Esophagus squamous epithelium (tissue), 5 donors: ENCODE results near the gene DROSHA. TPM values are rescaled to one million over a fixed set of nuclear protein-coding genes. Genes with fewer than 3 reads are reported as not detected.

ENCODE experiments used
- DNase-seq: peaks from one replicate; lab custom pipeline; 2025; lab: John Stamatoyannopoulos, UW
- H3K27ac ChIP-seq, 4 donors: fragments of 200-600 bp; sonication (generic); one replicate each; pipeline ENCODE4 v1.5.1; 2016 to 2019; ENCODE audit warnings: mild to moderate bottlenecking in 1 of 4
- H3K27me3 ChIP-seq, 4 donors: fragments of 200-600 bp; sonication (generic); 1 replicate in 3 of 4; 2 replicates in 1 of 4; pipeline versions ENCODE4 v1.5.1 to v1.6.0; 2017 to 2021; ENCODE audit warnings: antibody characterized with exemption in 1 of 4
- H3K36me3 ChIP-seq, 3 donors: fragments of 200-600 bp; sonication (generic); one replicate each; pipeline ENCODE4 v1.5.1; 2016 to 2019
- H3K4me1 ChIP-seq, 3 donors: fragments of 200-600 bp; sonication (generic); one replicate each; pipeline ENCODE4 v1.5.1; 2017 to 2019
- H3K4me3 ChIP-seq, 4 donors: fragments of 200-600 bp; sonication (generic); 1 replicate in 3 of 4; 2 replicates in 1 of 4; pipeline ENCODE4 v1.5.1; 2016 to 2019; ENCODE audit warnings: mild to moderate bottlenecking in 2 of 4, moderate library complexity in 1 of 4
- H3K9me3 ChIP-seq, 3 donors: fragments of 200-600 bp; sonication (generic); one replicate each; pipeline ENCODE4 v1.5.1; 2016 to 2019
- CTCF ChIP-seq, 6 experiments: fragments of 450-650 bp in 4 of 6; fragments of 200-600 bp in 2 of 6; sonication (generic) in 2 of 6; IDR thresholded peaks; one replicate each; pipeline ENCODE4 v1.5.1; 2016 to 2019; ENCODE audit warnings: antibody characterized with exemption in 6 of 6, mild to moderate bottlenecking in 4 of 6, moderate library complexity in 4 of 6
- POLR2A ChIP-seq, 4 donors: fragments of 450-650 bp; IDR thresholded peaks; one replicate each; pipeline ENCODE4 v1.6.1; 2017; ENCODE audit warnings: antibody characterized with exemption in 4 of 4, mild to moderate bottlenecking in 4 of 4, moderate library complexity in 3 of 4
- WGBS, 2 donors: methylation state at CpG; one replicate each; pipeline ENCODE4 v1.1.5; 2018; 5-methylcytosine and 5-hydroxymethylcytosine counted together
- intact Hi-C: fragments of 100-400 bp; cut with DNase I; formaldehyde crosslinking; loops from one replicate; pipeline ENCODE4 v1.15.0; 2022
- total RNA-seq, 4 donors: library from RNA; depleted of rRNA; stranded (reverse); fragments of >200 nt; gene quantifications; one replicate each; pipeline ENCODE4 v1.1.0, GENCODE V29; 2016
- donor health status: DM: yes; HTN: yes; CAD: no.

The DROSHA gene
- total RNA-seq, 4 donors from 2014 or later, result 26.1 to 36.5 (median 31.8) TPM

GRCh38 chr5:31385774-31386537 is 145.9 kb downstream of the DROSHA start:
- TF ChIP-seq POLR2A (IDR thresholded peaks at IDR 0.05), result no peak
- TF ChIP-seq CTCF (IDR thresholded peaks at IDR 0.05), result no peak
- H3K4me1 ChIP-seq, result no peaks in the 10 kb centered on the region
- H3K27ac ChIP-seq, result no peak overlapping the region
- WGBS, 2 donors, result 75% methylated on average over 10 of the region's 10 CpGs
- H3K27me3 ChIP-seq, result peaks cover 0 to 16% (median 0%) of the 10 kb centered on the region in 4 donors
- H3K4me3 ChIP-seq, result no peak overlapping the region
- intact Hi-C loops, result no loop called here
- no peak for DNase-seq
- peaks cover 0 to 13% (median 13%) of the 10 kb centered on the region in 3 donors for H3K9me3 ChIP-seq
- no peaks in the 10 kb centered on the region for H3K36me3 ChIP-seq

DNA sequence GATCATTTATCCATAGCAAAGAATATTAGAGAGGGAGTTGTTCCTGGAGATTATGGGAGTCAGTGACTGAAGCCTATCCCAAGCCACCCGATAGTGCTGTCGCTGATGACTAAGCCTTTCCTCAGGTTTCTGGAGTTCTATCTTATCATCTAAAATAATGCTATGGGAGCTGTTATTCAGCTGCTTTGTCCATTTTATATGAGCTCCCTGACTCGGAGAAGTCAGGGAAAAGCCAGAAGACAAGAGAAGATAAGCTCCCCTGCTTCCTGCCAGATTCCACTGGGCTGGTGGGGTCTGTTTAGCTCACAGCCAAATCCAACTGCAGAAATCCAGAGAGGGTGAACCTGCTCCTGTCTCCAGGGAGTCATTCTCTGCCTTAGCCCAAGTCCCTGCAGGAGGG is 148.2 kb downstream of the DROSHA start:
- no peak overlapping the region for H3K27ac ChIP-seq
- no peak for DNase-seq
- H3K27me3 ChIP-seq, result peaks cover 0 to 16% (median 0%) of the 10 kb centered on the region in 4 donors
- TF ChIP-seq POLR2A (IDR thresholded peaks at IDR 0.05), result no peak
- TF ChIP-seq CTCF (IDR thresholded peaks at IDR 0.05), result no peak
- WGBS, 2 donors, result 64 to 71% methylated on average over 2 to 3 of the region's 3 CpGs
- no peaks in the 10 kb centered on the region for H3K4me1 ChIP-seq
- H3K36me3 ChIP-seq, result no peaks in the 10 kb centered on the region
- H3K9me3 ChIP-seq, result peaks cover 0 to 8% (median 7%) of the 10 kb centered on the region in 3 donors
- intact Hi-C loops, result no loop called here
- H3K4me3 ChIP-seq, result no peak overlapping the region

- Histone ChIP-seq H3K27me3 (peaks cover 0 to 16% (median 0%) of the 10 kb centered on the region in 4 donors), H3K4me3 (no peak overlapping the region), H3K27ac (no peak overlapping the region), H3K9me3 (no peaks in the 10 kb centered on the region), H3K36me3 (no peaks in the 10 kb centered on the region), H3K4me1 (no peaks in the 10 kb centered on the region)
- intact Hi-C loops, result no loop called here
- DNase-seq, result no peak
- 68 to 70% methylated on average over 15 of the region's 15 CpGs for WGBS, 2 donors
- TF ChIP-seq POLR2A (IDR thresholded peaks at IDR 0.05) (no peak), CTCF (IDR thresholded peaks at IDR 0.05) (no peak)
Observed at GRCh38 chr5:31382051-31382878, 149.6 kb downstream of the DROSHA start.

DNA sequence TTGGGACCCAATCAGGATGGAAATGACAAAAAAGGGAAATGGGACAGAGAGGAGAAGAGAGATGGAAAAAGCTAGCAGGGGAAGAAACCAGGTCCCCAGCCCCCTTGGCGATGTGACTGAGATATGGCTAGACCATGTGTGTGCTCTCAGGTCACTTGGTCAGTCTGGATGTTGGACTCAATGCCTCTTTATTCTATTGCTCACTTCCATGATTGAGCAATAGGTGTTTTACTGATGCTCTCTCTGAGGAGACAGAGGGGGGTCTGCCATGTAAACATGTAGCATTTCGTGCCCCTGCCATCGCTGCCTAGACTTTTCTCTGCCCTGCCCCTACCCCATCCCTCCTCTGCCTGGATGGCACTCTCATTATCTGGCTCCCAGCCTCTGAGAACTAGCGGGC is 150.6 kb downstream of the DROSHA start:
- Histone ChIP-seq H3K27me3 (peaks cover 0 to 16% (median 0%) of the 10 kb centered on the region in 4 donors), H3K27ac (no peak overlapping the region), H3K9me3 (no peaks in the 10 kb centered on the region), H3K4me3 (no peak overlapping the region), H3K4me1 (no peaks in the 10 kb centered on the region), H3K36me3 (no peaks in the 10 kb centered on the region)
- no peak for TF ChIP-seq POLR2A (IDR thresholded peaks at IDR 0.05)
- TF ChIP-seq CTCF (IDR thresholded peaks at IDR 0.05), result no peak
- intact Hi-C loops, result no loop called here
- DNase-seq, result no peak
- 60 to 81% methylated on average over 4 of the region's 4 CpGs for whole genome bisulfite sequencing, 2 donors

DNA sequence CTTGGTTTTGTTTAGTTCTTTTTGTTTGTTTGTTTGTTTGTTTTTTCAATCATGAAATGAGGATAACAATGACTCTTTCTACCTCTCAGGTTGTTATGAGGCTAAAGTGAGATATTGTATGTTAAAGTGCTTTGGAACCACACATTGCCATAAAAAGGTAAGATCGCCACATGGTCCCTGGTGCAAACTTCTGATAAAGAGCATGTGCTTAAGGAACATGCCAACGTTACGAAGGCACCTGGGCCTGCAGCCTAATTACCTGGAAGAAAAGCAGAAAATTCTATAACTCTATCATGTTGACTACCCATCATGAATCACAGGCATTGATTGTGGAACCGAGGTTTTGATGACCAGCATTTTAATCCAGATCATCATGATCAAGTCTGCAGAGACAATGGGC is 151.8 kb downstream of the DROSHA start:
- 70 to 75% methylated on average over 4 of the region's 4 CpGs for WGBS, 2 donors
- Histone ChIP-seq H3K36me3 (no peaks in the 10 kb centered on the region), H3K4me1 (no peaks in the 10 kb centered on the region), H3K27ac (no peak overlapping the region), H3K9me3 (no peaks in the 10 kb centered on the region), H3K4me3 (no peak overlapping the region), H3K27me3 (peaks cover 0 to 16% (median 0%) of the 10 kb centered on the region in 4 donors)
- intact Hi-C loops, result no loop called here
- DNase-seq, result no peak
- TF ChIP-seq POLR2A (IDR thresholded peaks at IDR 0.05) (no peak), CTCF (IDR thresholded peaks at IDR 0.05) (no peak)
